A673 (cell line): ENCODE measurements around the gene TEX9. TPM values are rescaled to one million over a fixed set of nuclear protein-coding genes. Genes with fewer than 3 reads are reported as not detected.

Experiments used
- BruUV-seq: library from RNA; stranded (reverse); fragments of 400-500 nt; replicated peaks from 2 replicates; lab custom pipeline; 2021; lab: Mats Ljungman, UMichigan
- CTCF ChIA-PET: fragments of 300-600 bp; sonication (Branson Sonifier 250); formaldehyde crosslinking; loops from one replicate; lab custom pipeline; 2022; ENCODE audit warnings: antibody characterized with exemption; lab: Charles Lee
- POLR2A ChIA-PET: fragments of 300-600 bp; sonication (Branson Sonifier 250); formaldehyde crosslinking; loops from one replicate; lab custom pipeline; 2022; ENCODE audit warnings: antibody characterized with exemption; ENCODE audit not compliant: low non-redundant PET; lab: Charles Lee
- DNase-seq: peaks from one replicate; pipeline ENCODE4 v3.0.0-alpha.2; 2015; ENCODE audit warnings: low spot score
- H3K27ac ChIP-seq: fragments of 200-600 bp; sonication (generic); 2 replicates; pipeline ENCODE4 v1.5.1; 2016; ENCODE audit warnings: mixed run types, low read depth, mild to moderate bottlenecking, mixed read lengths, antibody characterized with exemption, low read length; ENCODE audit not compliant: poor library complexity, severe bottlenecking
- H3K27me3 ChIP-seq: fragments of 200-600 bp; sonication (generic); replicated peaks from 2 replicates; pipeline ENCODE4 v1.6.1; 2017; ENCODE audit warnings: mixed run types, low read depth, mild to moderate bottlenecking, mixed read lengths, antibody characterized with exemption, low read length; ENCODE audit not compliant: insufficient read depth, poor library complexity
- H3K36me3 ChIP-seq: fragments of 200-600 bp; sonication (generic); 2 replicates; pipeline ENCODE4 v1.6.1; 2016; ENCODE audit warnings: mixed run types, mild to moderate bottlenecking, mixed read lengths, antibody characterized with exemption, low read length; ENCODE audit not compliant: insufficient read depth, poor library complexity, severe bottlenecking
- H3K4me1 ChIP-seq: fragments of 200-600 bp; sonication (generic); 2 replicates; pipeline ENCODE4 v1.6.1; 2017; ENCODE audit warnings: mixed run types, mild to moderate bottlenecking, mixed read lengths, antibody characterized with exemption, low read length; ENCODE audit not compliant: insufficient read depth, poor library complexity, severe bottlenecking
- H3K4me3 ChIP-seq: fragments of 200-600 bp; sonication (generic); 2 replicates; pipeline ENCODE4 v1.5.1; 2016; ENCODE audit warnings: low read depth, mixed run types, mild to moderate bottlenecking, mixed read lengths, low read length; ENCODE audit not compliant: poor library complexity, severe bottlenecking
- H3K9me3 ChIP-seq: fragments of 200-600 bp; sonication (generic); 2 replicates; pipeline ENCODE4 v1.6.1; 2016; ENCODE audit warnings: mixed run types, low read depth, mild to moderate bottlenecking, mixed read lengths, antibody characterized with exemption, low read length; ENCODE audit not compliant: poor library complexity, severe bottlenecking
- CTCF ChIP-seq: fragments of 300-800, 200-600 bp; sonication (generic); conservative IDR thresholded peaks from 2 replicates; pipeline ENCODE4 v1.5.1; 2017; ENCODE audit warnings: low read depth, mild to moderate bottlenecking, antibody characterized with exemption, low read length, moderate library complexity, mixed read lengths
- EZH2 ChIP-seq: fragments of 200-600 bp; sonication (generic); IDR thresholded peaks from 2 replicates; pipeline ENCODE4 v1.6.1; 2017; ENCODE audit warnings: borderline replicate concordance, low read depth, mild to moderate bottlenecking, mixed read lengths, antibody characterized with exemption, low read length; ENCODE audit not compliant: poor library complexity, severe bottlenecking
- intact Hi-C: fragments of 100-400 bp; cut with micrococcal nuclease; formaldehyde crosslinking; loops from one replicate; pipeline ENCODE4 v1.10.0; 2022; ENCODE audit not compliant: unreplicated experiment
- total RNA-seq: library from RNA; stranded (reverse); gene quantifications from 2 replicates; pipeline ENCODE4 v1.2.3, GENCODE V29; 2021

Gene TEX9
- total RNA-seq, 1 experiment from 2014 or later: 18.0 TPM

- BruUV-seq: no TSS peak
- no peaks in the 10 kb centered on the region for H3K27me3 ChIP-seq
- POLR2A ChIA-PET: no interaction called here
These were observed 40.0 kb upstream of the TEX9 start for GRCh38 chr15:56325186-56325585.

GRCh38 chr15:56327721-56328502, 37.3 kb upstream of the TEX9 start:
- H3K4me3 ChIP-seq: no peak overlapping the region
- intact Hi-C loops: no loop called here
- CTCF ChIA-PET: no interaction called here
- no TSS peak for BruUV-seq
- TF ChIP-seq EZH2 (no peak), CTCF (no peak)
- no peaks in the 10 kb centered on the region for H3K36me3 ChIP-seq
- no peaks in the 10 kb centered on the region for H3K9me3 ChIP-seq
- H3K4me1 ChIP-seq: no peaks in the 10 kb centered on the region
- no peak for DNase-seq
- POLR2A ChIA-PET: no interaction called here
- H3K27me3 ChIP-seq: no peaks in the 10 kb centered on the region
- H3K27ac ChIP-seq: no peak overlapping the region

More at GRCh38 chr15:56325186-56325585, 40.0 kb upstream of the TEX9 start:
- intact Hi-C loops: no loop called here
- no peak overlapping the region for H3K27ac ChIP-seq
- no peaks in the 10 kb centered on the region for H3K9me3 ChIP-seq
- CTCF ChIA-PET: no interaction called here
- H3K4me3 ChIP-seq: no peak overlapping the region
- DNase-seq: no peak
- no peaks in the 10 kb centered on the region for H3K36me3 ChIP-seq
- H3K4me1 ChIP-seq: no peaks in the 10 kb centered on the region
- TF ChIP-seq EZH2 (no peak), CTCF (no peak)

- no peaks in the 10 kb centered on the region for H3K4me1 ChIP-seq
- TF ChIP-seq EZH2 (no peak), CTCF (no peak)
- no peak for DNase-seq
- ChIA-PET CTCF (no interaction called here), POLR2A (no interaction called here)
- no peaks in the 10 kb centered on the region for H3K9me3 ChIP-seq
- H3K27me3 ChIP-seq: no peaks in the 10 kb centered on the region
- intact Hi-C loops: no loop called here
- no peak overlapping the region for H3K27ac ChIP-seq
- no peaks in the 10 kb centered on the region for H3K36me3 ChIP-seq
- H3K4me3 ChIP-seq: no peak overlapping the region
- BruUV-seq: no TSS peak
These were observed 28.0 kb upstream of the TEX9 start for GRCh38 chr15:56337084-56337725.
